ENCODE results near the gene RNASE4. TPM values are rescaled to one million over a fixed set of nuclear protein-coding genes. Genes with fewer than 3 reads are reported as not detected.
A peak's percentile ranks its signal among the peaks of the same experiment; 100 is the strongest.

RNASE4 gene
- total RNA-seq, 4 donors from 2014 or later, result 90.9 to 193 (median 118) TPM

DNA sequence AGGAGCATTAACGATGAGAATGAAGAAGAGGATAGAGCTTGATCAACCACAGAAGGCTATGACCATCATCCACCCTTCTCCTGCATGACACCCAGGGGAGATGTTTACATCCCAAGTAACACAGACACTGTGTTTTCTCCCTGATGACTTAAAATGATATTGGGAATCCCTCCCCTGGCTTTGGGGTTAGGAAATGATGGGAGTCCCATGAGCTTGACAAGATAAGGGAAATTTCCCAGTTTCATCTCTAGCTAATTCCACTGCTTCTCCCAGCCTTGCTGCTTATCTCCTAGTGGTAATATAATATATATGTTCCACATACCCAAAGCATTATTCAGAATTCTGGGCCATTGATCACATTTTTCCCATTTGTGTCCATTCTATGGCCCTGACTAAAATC is 38.9 kb upstream of the RNASE4 start:
- Histone ChIP-seq H3K4me3 (no peak overlapping the region), H3K9me3 (no peaks in the 10 kb centered on the region), H3K27ac (no peak overlapping the region), H3K27me3 (peaks cover 0 to 35% of the 10 kb centered on the region in 2 donors), H3K36me3 (no peaks in the 10 kb centered on the region), H3K4me1 (no peaks in the 10 kb centered on the region)
- no peak for DNase-seq (ENCODE audit: low spot score in 2 of 2)
- WGBS, 2 donors, result 82 to 94% methylated on average over 1 of the region's 1 CpG
- TF ChIP-seq EP300 (IDR thresholded peaks at IDR 0.05), result no peak
- no peak for TF ChIP-seq POLR2A (IDR thresholded peaks at IDR 0.05)
- TF ChIP-seq, protein P1, sequence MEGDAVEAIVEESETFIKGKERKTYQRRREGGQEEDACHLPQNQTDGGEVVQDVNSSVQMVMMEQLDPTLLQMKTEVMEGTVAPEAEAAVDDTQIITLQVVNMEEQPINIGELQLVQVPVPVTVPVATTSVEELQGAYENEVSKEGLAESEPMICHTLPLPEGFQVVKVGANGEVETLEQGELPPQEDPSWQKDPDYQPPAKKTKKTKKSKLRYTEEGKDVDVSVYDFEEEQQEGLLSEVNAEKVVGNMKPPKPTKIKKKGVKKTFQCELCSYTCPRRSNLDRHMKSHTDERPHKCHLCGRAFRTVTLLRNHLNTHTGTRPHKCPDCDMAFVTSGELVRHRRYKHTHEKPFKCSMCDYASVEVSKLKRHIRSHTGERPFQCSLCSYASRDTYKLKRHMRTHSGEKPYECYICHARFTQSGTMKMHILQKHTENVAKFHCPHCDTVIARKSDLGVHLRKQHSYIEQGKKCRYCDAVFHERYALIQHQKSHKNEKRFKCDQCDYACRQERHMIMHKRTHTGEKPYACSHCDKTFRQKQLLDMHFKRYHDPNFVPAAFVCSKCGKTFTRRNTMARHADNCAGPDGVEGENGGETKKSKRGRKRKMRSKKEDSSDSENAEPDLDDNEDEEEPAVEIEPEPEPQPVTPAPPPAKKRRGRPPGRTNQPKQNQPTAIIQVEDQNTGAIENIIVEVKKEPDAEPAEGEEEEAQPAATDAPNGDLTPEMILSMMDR (IDR thresholded peaks at IDR 0.05), result no peak

DNA sequence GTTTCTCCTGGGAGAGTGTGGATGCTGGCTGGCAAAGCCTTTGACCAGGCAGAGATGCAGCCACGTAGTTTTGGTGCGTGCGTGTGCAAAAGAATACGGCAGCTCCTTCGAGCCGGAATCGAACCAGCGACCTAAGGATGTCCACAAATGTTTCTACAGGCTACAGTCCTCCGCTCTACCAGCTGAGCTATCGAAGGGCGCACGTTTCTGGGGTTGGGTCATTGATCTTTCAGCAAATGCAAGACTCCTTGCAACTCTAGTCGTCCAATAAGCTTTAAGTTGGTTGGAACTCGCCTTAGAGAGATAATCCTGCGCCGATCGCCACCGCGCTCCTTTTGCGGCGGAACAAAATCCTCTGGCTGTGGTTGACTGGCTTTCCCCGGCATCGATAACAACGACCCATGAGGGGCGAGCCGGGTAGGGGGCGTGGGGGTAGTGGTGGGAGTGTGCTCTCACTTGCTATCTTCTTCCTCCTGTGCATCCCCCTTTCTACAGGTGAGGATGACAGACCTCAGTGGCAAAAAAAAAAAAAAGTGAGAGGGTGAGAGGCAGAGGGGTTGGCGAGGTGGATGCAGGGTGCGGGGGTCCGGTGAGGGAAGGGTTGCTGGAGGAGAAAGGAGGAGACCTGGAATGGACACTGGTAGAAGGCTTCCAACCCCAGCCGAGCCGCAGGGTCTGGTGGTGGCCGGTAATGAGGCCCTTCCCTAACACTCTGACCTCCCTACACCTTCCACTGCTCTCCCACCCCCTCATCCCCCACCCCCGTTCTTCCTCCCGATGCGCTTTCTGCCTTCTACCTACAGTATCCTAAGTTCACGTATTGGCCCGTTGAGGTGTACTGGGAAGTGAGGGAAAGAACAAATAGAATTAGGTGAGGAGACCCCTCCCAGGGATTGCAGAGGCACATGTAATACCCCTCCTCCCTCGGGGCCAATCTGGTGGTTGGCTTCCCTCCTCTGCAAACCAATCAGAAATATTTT is 31.1 kb upstream of the RNASE4 start:
- H3K4me3 ChIP-seq, result peak overlapping the region in 1 of 4 donors; percentile 27
- peaks cover 0 to 12% (median 2%) of the 10 kb centered on the region in 4 donors for H3K4me1 ChIP-seq
- no peak overlapping the region for H3K27ac ChIP-seq
- TF ChIP-seq EP300 (IDR thresholded peaks at IDR 0.05) (no peak), POLR2A (IDR thresholded peaks at IDR 0.05) (no peak)
- TF ChIP-seq, protein P1 (IDR thresholded peaks at IDR 0.05), result no peak
- DNase-seq (ENCODE audit: low spot score in 2 of 2), result no peak
- H3K36me3 ChIP-seq, result no peaks in the 10 kb centered on the region
- WGBS, 2 donors, result 3 to 4% methylated on average over 37 to 39 of the region's 39 CpGs
- no peaks in the 10 kb centered on the region for H3K9me3 ChIP-seq
- H3K27me3 ChIP-seq, result peaks cover 0 to 80% of the 10 kb centered on the region in 2 donors

DNA sequence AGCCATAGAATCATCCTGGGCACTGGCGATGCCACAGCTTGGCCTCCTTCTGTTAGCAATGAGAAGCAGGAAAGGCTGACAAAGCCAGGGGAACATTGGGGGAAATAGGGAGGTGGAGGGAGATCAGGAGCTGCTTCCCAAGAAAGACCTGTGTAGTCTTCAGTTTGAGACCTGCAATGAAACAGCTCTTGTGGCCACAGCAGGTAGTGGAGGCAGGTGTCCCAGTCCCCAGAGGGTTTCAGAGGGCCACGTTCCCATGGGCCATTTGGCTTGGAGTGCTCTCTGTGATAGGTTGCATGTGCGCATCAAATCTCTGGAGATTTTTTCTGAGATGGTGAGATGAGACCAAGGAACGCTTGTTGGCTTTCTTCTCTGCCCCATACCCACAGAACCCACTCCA is 28.5 kb upstream of the RNASE4 start:
- no peak for DNase-seq (ENCODE audit: low spot score in 2 of 2)
- H3K36me3 ChIP-seq, result no peaks in the 10 kb centered on the region
- H3K4me1 ChIP-seq, result peaks cover 0 to 12% (median 2%) of the 10 kb centered on the region in 4 donors
- H3K4me3 ChIP-seq, result no peak overlapping the region
- WGBS, 2 donors, result 80 to 88% methylated on average over 4 of the region's 4 CpGs
- H3K27ac ChIP-seq, result no peak overlapping the region
- peaks cover 0 to 95% of the 10 kb centered on the region in 2 donors for H3K27me3 ChIP-seq
- TF ChIP-seq EP300 (IDR thresholded peaks at IDR 0.05), result no peak
- H3K9me3 ChIP-seq, result no peaks in the 10 kb centered on the region

DNA sequence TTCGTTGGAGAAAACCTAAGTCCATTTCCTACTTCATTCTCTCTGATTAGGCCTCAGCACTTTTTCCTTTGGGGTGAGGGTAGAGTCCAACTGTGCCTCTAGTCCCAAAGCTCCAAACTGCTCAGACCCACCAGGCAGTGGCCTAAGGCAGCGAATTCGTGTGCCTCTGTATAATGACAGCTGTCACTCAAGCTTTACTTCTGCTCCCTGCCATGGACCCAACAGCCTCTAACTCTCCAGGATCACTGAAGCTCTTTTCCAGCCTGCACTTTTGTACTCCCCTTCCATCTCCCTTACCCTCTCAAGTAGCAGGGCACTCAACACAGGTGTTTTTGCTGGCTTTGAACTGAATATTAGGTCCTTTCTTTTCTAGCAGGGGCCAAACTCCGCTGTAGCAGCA is 28.1 kb upstream of the RNASE4 start:
- Histone ChIP-seq H3K9me3 (no peaks in the 10 kb centered on the region), H3K36me3 (no peaks in the 10 kb centered on the region), H3K27ac (no peak overlapping the region), H3K4me3 (no peak overlapping the region), H3K27me3 (peaks cover 0 to 91% of the 10 kb centered on the region in 2 donors), H3K4me1 (peaks cover 0 to 12% (median 2%) of the 10 kb centered on the region in 4 donors)
- TF ChIP-seq POLR2A (IDR thresholded peaks at IDR 0.05), result no peak
- TF ChIP-seq EP300 (IDR thresholded peaks at IDR 0.05), result no peak
- TF ChIP-seq, protein P1 (IDR thresholded peaks at IDR 0.05), result no peak
- DNase-seq (ENCODE audit: low spot score in 2 of 2), result no peak
- WGBS, 2 donors, result 79% methylated on average over 4 of the region's 4 CpGs

DNA sequence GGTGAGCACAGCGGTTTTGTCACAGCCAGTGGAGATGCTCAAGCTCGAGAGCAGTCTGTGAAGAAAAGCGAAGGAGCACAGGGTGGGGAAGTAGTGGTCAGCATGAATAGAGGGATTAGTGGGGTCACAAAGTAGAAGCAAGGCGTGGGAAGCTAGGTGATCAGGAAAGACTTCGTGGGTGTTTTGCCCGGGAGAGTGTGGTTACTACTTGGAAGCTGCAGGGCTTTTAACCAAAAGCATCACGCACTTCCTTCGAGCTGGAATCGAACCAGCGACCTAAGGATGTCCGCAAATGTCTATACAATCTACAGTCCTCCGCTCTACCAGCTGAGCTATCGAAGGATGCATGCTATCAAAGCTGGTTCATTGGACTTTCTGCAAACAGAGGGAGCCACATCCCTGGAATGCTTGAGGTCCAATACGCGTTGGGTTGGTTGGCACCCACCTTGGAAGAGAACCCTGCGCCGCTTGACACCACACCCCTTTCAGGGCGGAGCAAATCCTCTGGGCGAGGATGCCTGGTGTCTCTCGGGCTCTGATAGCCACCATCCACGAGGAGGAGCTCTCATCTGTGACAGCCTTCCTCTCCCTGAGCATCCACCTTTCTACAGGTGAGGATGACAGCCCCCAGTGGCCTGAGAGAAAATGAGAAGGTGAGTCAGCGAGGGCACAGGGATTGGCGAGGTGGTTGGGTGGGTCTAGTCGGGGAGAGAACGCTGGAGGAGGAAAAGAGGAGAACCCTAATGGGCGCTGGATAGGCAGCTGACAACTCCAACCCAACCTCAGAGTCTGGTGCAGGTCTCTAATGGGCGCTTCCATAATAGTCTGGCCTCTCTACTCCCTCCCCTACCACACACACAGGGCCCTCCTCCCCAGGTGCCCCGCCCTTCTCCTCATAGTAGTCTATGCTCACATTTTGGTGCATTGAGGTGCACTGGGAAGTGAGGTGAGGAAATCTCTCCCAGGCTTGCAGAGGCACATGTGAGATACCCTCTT is 26.8 kb upstream of the RNASE4 start:
- Histone ChIP-seq H3K9me3 (no peaks in the 10 kb centered on the region), H3K27me3 (peaks cover 0 to 86% of the 10 kb centered on the region in 2 donors), H3K36me3 (no peaks in the 10 kb centered on the region), H3K4me3 (no peak overlapping the region), H3K4me1 (peaks cover 0 to 12% (median 2%) of the 10 kb centered on the region in 4 donors), H3K27ac (no peak overlapping the region)
- DNase-seq (ENCODE audit: low spot score in 2 of 2), result no peak
- 26 to 33% methylated on average over 27 to 28 of the region's 28 CpGs for WGBS, 2 donors
- TF ChIP-seq, protein P1 (IDR thresholded peaks at IDR 0.05), result no peak
- TF ChIP-seq EP300 (IDR thresholded peaks at IDR 0.05) (no peak), POLR2A (IDR thresholded peaks at IDR 0.05) (no peak)
